GM21381 (cell line): ENCODE measurements around the gene RPAP3.

ENCODE experiments used
- ATAC-seq: cut with Tn5 transposase; IDR thresholded peaks from one replicate; pipeline ENCODE4 v1.9.1; 2021; ENCODE audit warnings: mild to moderate bottlenecking, moderate library complexity; ENCODE audit not compliant: unreplicated experiment

RPAP3 gene

GRCh38 chr12:47722136-47722834, 16.5 kb upstream of the RPAP3 start:
- no peak for ATAC-seq

GRCh38 chr12:47721431-47721973, 15.7 kb upstream of the RPAP3 start:
- no peak for ATAC-seq

GRCh38 chr12:47718531-47718930, 12.7 kb upstream of the RPAP3 start:
- no peak for ATAC-seq

GRCh38 chr12:47717443-47718193, 11.8 kb upstream of the RPAP3 start:
- no peak for ATAC-seq

GRCh38 chr12:47717046-47717442, 11.2 kb upstream of the RPAP3 start:
- ATAC-seq = no peak

- no peak for ATAC-seq
Measured at GRCh38 chr12:47715877-47716548, 10.2 kb upstream of the RPAP3 start.

GRCh38 chr12:47715393-47715876, 9.6 kb upstream of the RPAP3 start:
- ATAC-seq = peak; percentile 85

- ATAC-seq = no peak
Measured at GRCh38 chr12:47714826-47715386, 9.1 kb upstream of the RPAP3 start.

- no peak for ATAC-seq
Measured at GRCh38 chr12:47712171-47712570, 6.3 kb upstream of the RPAP3 start.

GRCh38 chr12:47711448-47711847, 5.6 kb upstream of the RPAP3 start:
- no peak for ATAC-seq

- ATAC-seq = no peak
Measured at GRCh38 chr12:47710278-47710677, 4.4 kb upstream of the RPAP3 start.

GRCh38 chr12:47709671-47710070, 3.8 kb upstream of the RPAP3 start:
- no peak for ATAC-seq

- ATAC-seq = no peak
Measured at GRCh38 chr12:47709237-47709636, 3.4 kb upstream of the RPAP3 start.

- ATAC-seq = no peak
Measured at GRCh38 chr12:47707905-47708543, 2.2 kb upstream of the RPAP3 start.

GRCh38 chr12:47707355-47707754, 1.5 kb upstream of the RPAP3 start:
- ATAC-seq = no peak

- ATAC-seq = no peak
Measured at GRCh38 chr12:47705229-47705565, 633 bp downstream of the RPAP3 start.

GRCh38 chr12:47704719-47705118, 1.1 kb downstream of the RPAP3 start:
- no peak for ATAC-seq

GRCh38 chr12:47700263-47700662, 5.6 kb downstream of the RPAP3 start:
- no peak for ATAC-seq

GRCh38 chr12:47698631-47699030, 7.2 kb downstream of the RPAP3 start:
- ATAC-seq = no peak

GRCh38 chr12:47698055-47698454, 7.8 kb downstream of the RPAP3 start:
- no peak for ATAC-seq

- no peak for ATAC-seq
Measured at GRCh38 chr12:47689215-47689614, 16.6 kb downstream of the RPAP3 start.
